Trophoblast cell (in vitro differentiated cells and primary cell): ENCODE data around the gene C10orf71.

ENCODE experiments used
- DNase-seq, 2 donors: peaks; one replicate each; pipeline ENCODE4 v3.0.0-alpha.2; 2016
- H2AFZ ChIP-seq: 2 replicates; pipeline ENCODE4 v1.6.1; 2013; ENCODE audit warnings: low read length, moderate library complexity, mild to moderate bottlenecking; ENCODE audit not compliant: insufficient read depth, poor library complexity
- H2AK5ac ChIP-seq: 2 replicates; pipeline ENCODE4 v1.6.1; 2013; ENCODE audit warnings: mild to moderate bottlenecking, low read length
- H2BK120ac ChIP-seq: 2 replicates; pipeline ENCODE4 v1.6.1; 2013; ENCODE audit warnings: low read length, mild to moderate bottlenecking, moderate library complexity; ENCODE audit not compliant: insufficient read depth, poor library complexity
- H2BK12ac ChIP-seq: 2 replicates; pipeline ENCODE4 v1.6.1; 2013; ENCODE audit warnings: mild to moderate bottlenecking, low read length, moderate library complexity
- H2BK5ac ChIP-seq: 2 replicates; pipeline ENCODE4 v1.6.1; 2013; ENCODE audit warnings: low read length, low read depth, moderate library complexity, mild to moderate bottlenecking; ENCODE audit not compliant: poor library complexity
- H3K14ac ChIP-seq: 2 replicates; pipeline ENCODE4 v1.6.1; 2013; ENCODE audit warnings: mild to moderate bottlenecking, low read length
- H3K18ac ChIP-seq: 2 replicates; pipeline ENCODE4 v1.6.1; 2013; ENCODE audit warnings: mild to moderate bottlenecking, low read length
- H3K23ac ChIP-seq: 2 replicates; pipeline ENCODE4 v1.6.1; 2013; ENCODE audit warnings: low read length
- H3K27ac ChIP-seq: 2 replicates; pipeline ENCODE4 v1.5.1; 2013; ENCODE audit warnings: low read depth, mild to moderate bottlenecking, inconsistent platforms, low read length, moderate library complexity
- H3K27me3 ChIP-seq: 2 replicates; pipeline ENCODE4 v1.6.1; 2013; ENCODE audit warnings: inconsistent platforms, mild to moderate bottlenecking, low read length, moderate library complexity; ENCODE audit not compliant: insufficient read depth
- H3K36me3 ChIP-seq, 2 experiments: 1 replicate in 1 of 2; 2 replicates in 1 of 2; pipeline ENCODE4 v1.6.1; 2013; ENCODE audit warnings: low read length in 2 of 2, mild to moderate bottlenecking in 2 of 2, moderate library complexity in 1 of 2; ENCODE audit not compliant: insufficient read depth in 2 of 2, control insufficient read depth in 1 of 2
- H3K4ac ChIP-seq: 2 replicates; pipeline ENCODE4 v1.6.1; 2013; ENCODE audit warnings: low read depth, mild to moderate bottlenecking, low read length, moderate library complexity
- H3K4me1 ChIP-seq, 2 experiments: 1 replicate in 1 of 2; 2 replicates in 1 of 2; pipeline ENCODE4 v1.6.1; 2013; ENCODE audit warnings: low read length in 2 of 2, mild to moderate bottlenecking in 2 of 2, moderate library complexity in 1 of 2; ENCODE audit not compliant: insufficient read depth in 2 of 2, control insufficient read depth in 1 of 2
- H3K4me2 ChIP-seq: 2 replicates; pipeline ENCODE4 v1.6.1; 2013; ENCODE audit warnings: inconsistent platforms, mild to moderate bottlenecking, low read length, moderate library complexity
- H3K4me3 ChIP-seq: 2 replicates; pipeline ENCODE4 v1.5.1; 2013; ENCODE audit warnings: mild to moderate bottlenecking, low read depth, low read length, inconsistent platforms
- H3K79me1 ChIP-seq: one replicate; pipeline ENCODE4 v1.6.1; 2013; ENCODE audit warnings: low read length
- H3K79me2 ChIP-seq: 2 replicates; pipeline ENCODE4 v1.6.1; 2013; ENCODE audit warnings: low read length, mild to moderate bottlenecking; ENCODE audit not compliant: control insufficient read depth, insufficient read depth, poor library complexity
- H3K9ac ChIP-seq: 2 replicates; pipeline ENCODE4 v1.6.1; 2013; ENCODE audit warnings: mild to moderate bottlenecking, low read length
- H3K9me3 ChIP-seq: 2 replicates; pipeline ENCODE4 v1.6.1; 2013; ENCODE audit warnings: low read depth, mild to moderate bottlenecking, control low read depth, inconsistent platforms, low read length; ENCODE audit not compliant: insufficient read depth
- H4K12ac ChIP-seq: 2 replicates; pipeline ENCODE4 v1.6.1; 2013; ENCODE audit warnings: low read depth, mild to moderate bottlenecking, low read length, moderate library complexity
- H4K8ac ChIP-seq: 2 replicates; pipeline ENCODE4 v1.6.1; 2013; ENCODE audit warnings: low read depth, mild to moderate bottlenecking, low read length, moderate library complexity
- H4K91ac ChIP-seq: one replicate; pipeline ENCODE4 v1.6.1; 2013; ENCODE audit warnings: low read depth, mild to moderate bottlenecking, low read length, moderate library complexity
- WGBS: extraction: QIAGEN DNeasy Blood & Tissue Kit; methylation state at CpG from one replicate; pipeline ENCODE4 v1.1.7; 2013; ENCODE audit warnings: missing lambda C conversion rate; ENCODE audit not compliant: insufficient read length, insufficient coverage; ENCODE audit errors: extremely low coverage; 5-methylcytosine and 5-hydroxymethylcytosine counted together

The C10orf71 gene

DNA sequence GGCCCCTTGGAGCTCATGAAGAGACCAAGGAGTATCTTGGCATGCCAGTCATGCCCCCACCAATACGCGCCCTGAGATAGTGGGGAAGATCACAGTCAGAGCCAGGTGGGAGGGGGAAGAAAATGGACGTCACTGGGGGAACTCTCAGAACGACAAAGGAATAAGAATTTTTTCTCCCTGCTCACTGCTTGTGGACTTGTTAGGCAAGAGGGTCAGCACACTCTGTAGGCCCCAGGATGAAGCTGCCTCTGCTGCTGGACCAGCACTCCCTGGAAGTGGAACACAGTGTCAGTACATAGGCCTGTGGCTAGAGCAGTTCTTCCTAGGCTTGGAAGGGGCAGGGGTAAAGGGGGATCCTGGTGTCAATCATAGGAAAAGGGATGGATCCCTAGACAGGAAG, 50.4 kb downstream of the C10orf71 start:
- Histone ChIP-seq H3K9ac (no peak overlapping the region), H3K18ac (no peak overlapping the region), H3K79me2 (no peaks in the 10 kb centered on the region), H3K27ac (no peak overlapping the region), H3K14ac (no peak overlapping the region), H2AFZ (no peak overlapping the region), H3K4me3 (no peak overlapping the region), H3K4ac (no peak overlapping the region), H4K12ac (no peak overlapping the region), H3K79me1 (no peaks in the 10 kb centered on the region), H4K8ac (no peak overlapping the region), H3K27me3 (no peaks in the 10 kb centered on the region), H2BK5ac (no peak overlapping the region), H4K91ac (no peak overlapping the region), H2BK120ac (no peak overlapping the region), H3K9me3 (peaks cover 9% of the 10 kb centered on the region), H2BK12ac (no peak overlapping the region), H3K4me1 (no peaks in the 10 kb centered on the region), H3K23ac (no peak overlapping the region), H3K36me3 (no peaks in the 10 kb centered on the region), H2AK5ac (no peak overlapping the region), H3K4me2 (no peak overlapping the region)
- WGBS = no CpG with 5 or more reads among the region's 4 CpGs
- no peak for DNase-seq

GRCh38 chr10:49350138-49350537, 51.2 kb downstream of the C10orf71 start:
- no peak overlapping the region for H3K27ac ChIP-seq
- no peak overlapping the region for H4K91ac ChIP-seq
- no peak overlapping the region for H3K14ac ChIP-seq
- no peak overlapping the region for H3K23ac ChIP-seq
- H2BK120ac ChIP-seq = no peak overlapping the region
- H3K79me1 ChIP-seq = no peaks in the 10 kb centered on the region
- no peaks in the 10 kb centered on the region for H3K27me3 ChIP-seq
- H3K36me3 ChIP-seq = no peaks in the 10 kb centered on the region
- no peak overlapping the region for H2AK5ac ChIP-seq
- H3K18ac ChIP-seq = no peak overlapping the region
- H3K4ac ChIP-seq = no peak overlapping the region
- no peak overlapping the region for H2BK5ac ChIP-seq
- H3K4me1 ChIP-seq = no peaks in the 10 kb centered on the region
- no peaks in the 10 kb centered on the region for H3K79me2 ChIP-seq
- no peak overlapping the region for H3K4me3 ChIP-seq
- DNase-seq = no peak
- H3K4me2 ChIP-seq = no peak overlapping the region
- H3K9ac ChIP-seq = no peak overlapping the region
- H4K8ac ChIP-seq = no peak overlapping the region
- H4K12ac ChIP-seq = no peak overlapping the region
- H2BK12ac ChIP-seq = no peak overlapping the region
- peaks cover 9% of the 10 kb centered on the region for H3K9me3 ChIP-seq
- no peak overlapping the region for H2AFZ ChIP-seq

GRCh38 chr10:49350846-49351532, 52.0 kb downstream of the C10orf71 start:
- no peak overlapping the region for H4K91ac ChIP-seq
- H3K9me3 ChIP-seq = peaks cover 9% of the 10 kb centered on the region
- H3K4me1 ChIP-seq = no peaks in the 10 kb centered on the region
- H3K79me2 ChIP-seq = no peaks in the 10 kb centered on the region
- no peak overlapping the region for H2BK120ac ChIP-seq
- no peak overlapping the region for H3K14ac ChIP-seq
- H2AFZ ChIP-seq = no peak overlapping the region
- no peak overlapping the region for H3K4me2 ChIP-seq
- no peak overlapping the region for H2BK5ac ChIP-seq
- no peak overlapping the region for H3K18ac ChIP-seq
- WGBS = no CpG with 5 or more reads among the region's 4 CpGs
- H3K4me3 ChIP-seq = peak overlapping the region; percentile 20
- no peak overlapping the region for H3K27ac ChIP-seq
- H4K8ac ChIP-seq = no peak overlapping the region
- no peak overlapping the region for H3K23ac ChIP-seq
- no peak overlapping the region for H2BK12ac ChIP-seq
- no peaks in the 10 kb centered on the region for H3K27me3 ChIP-seq
- H3K36me3 ChIP-seq = no peaks in the 10 kb centered on the region
- no peaks in the 10 kb centered on the region for H3K79me1 ChIP-seq
- no peak overlapping the region for H3K4ac ChIP-seq
- no peak for DNase-seq
- H4K12ac ChIP-seq = no peak overlapping the region
- no peak overlapping the region for H2AK5ac ChIP-seq
- no peak overlapping the region for H3K9ac ChIP-seq

- H3K4me1 ChIP-seq = no peaks in the 10 kb centered on the region
- no peak overlapping the region for H3K4ac ChIP-seq
- H3K36me3 ChIP-seq = no peaks in the 10 kb centered on the region
- no peak overlapping the region for H2BK12ac ChIP-seq
- no peak overlapping the region for H3K23ac ChIP-seq
- H3K14ac ChIP-seq = no peak overlapping the region
- H4K12ac ChIP-seq = no peak overlapping the region
- H2AFZ ChIP-seq = no peak overlapping the region
- H2BK120ac ChIP-seq = no peak overlapping the region
- no peaks in the 10 kb centered on the region for H3K79me2 ChIP-seq
- DNase-seq = no peak
- no peak overlapping the region for H3K4me2 ChIP-seq
- no peak overlapping the region for H3K18ac ChIP-seq
- no peak overlapping the region for H3K4me3 ChIP-seq
- no peak overlapping the region for H4K8ac ChIP-seq
- no peak overlapping the region for H4K91ac ChIP-seq
- peaks cover 9% of the 10 kb centered on the region for H3K9me3 ChIP-seq
- H2AK5ac ChIP-seq = no peak overlapping the region
- no CpG with 5 or more reads among the region's 4 CpGs for WGBS
- H3K9ac ChIP-seq = no peak overlapping the region
- H3K27ac ChIP-seq = no peak overlapping the region
- no peaks in the 10 kb centered on the region for H3K79me1 ChIP-seq
- no peaks in the 10 kb centered on the region for H3K27me3 ChIP-seq
- H2BK5ac ChIP-seq = no peak overlapping the region
Observed at GRCh38 chr10:49351669-49352068, 52.7 kb downstream of the C10orf71 start.
